Activated naive CD4-positive, alpha-beta T cell treated with anti-CD3 and anti-CD28 coated beads, Interleukin-2, amount 50 U/mL, for 16 hours (primary cell): ENCODE data around the gene CMSS1.

Experiments
- DNase-seq: peaks from one replicate; pipeline ENCODE4 v3.0.0-alpha.2; 2020

The CMSS1 gene

GRCh38 chr3:99910752-99911290, 93.2 kb downstream of the CMSS1 start:
- no peak for DNase-seq

DNA sequence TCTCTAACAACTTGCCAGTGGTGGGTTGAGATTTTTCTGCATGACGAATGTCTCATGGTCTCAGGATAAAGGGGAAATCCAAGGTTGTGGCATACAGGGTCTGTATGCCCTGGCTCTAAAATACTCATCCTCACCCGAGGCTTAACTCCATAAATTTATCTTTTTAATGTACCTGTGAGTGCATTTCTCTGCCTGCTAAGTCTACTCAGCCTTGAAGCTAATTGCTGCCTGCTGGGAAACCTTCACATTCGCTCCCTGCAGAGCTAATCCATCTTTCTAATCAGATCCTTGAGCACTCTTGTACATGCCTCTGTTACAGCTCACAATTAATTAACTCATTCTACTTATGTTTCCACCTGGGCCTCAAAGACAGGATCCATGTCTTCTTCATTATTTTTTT, 93.8 kb downstream of the CMSS1 start:
- no peak for DNase-seq

DNA sequence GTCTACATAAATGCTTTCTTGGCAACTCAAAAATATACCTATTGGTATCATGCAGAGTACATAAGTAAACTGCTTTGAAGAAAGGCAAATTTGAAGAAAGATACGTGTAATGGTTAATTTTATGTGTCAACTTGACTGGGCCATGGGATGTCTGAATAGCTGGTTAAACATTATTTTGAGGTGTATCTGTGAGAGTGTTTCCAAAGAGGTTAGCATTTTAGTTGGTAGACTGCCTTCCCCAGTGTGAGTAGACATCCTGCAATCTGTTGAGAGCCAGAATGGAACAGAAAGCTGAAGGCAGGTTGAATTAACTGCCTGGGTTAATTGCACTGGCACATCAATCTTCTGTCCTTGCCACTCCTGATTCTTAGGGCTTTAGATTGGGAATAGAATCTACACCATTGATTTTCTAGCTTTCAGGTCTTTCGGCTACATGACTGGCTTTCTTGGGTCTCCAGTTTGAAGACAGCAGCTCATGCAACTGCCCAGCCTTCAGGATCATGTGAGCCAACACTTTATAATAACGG, 98.3 kb downstream of the CMSS1 start:
- no peak for DNase-seq

DNA sequence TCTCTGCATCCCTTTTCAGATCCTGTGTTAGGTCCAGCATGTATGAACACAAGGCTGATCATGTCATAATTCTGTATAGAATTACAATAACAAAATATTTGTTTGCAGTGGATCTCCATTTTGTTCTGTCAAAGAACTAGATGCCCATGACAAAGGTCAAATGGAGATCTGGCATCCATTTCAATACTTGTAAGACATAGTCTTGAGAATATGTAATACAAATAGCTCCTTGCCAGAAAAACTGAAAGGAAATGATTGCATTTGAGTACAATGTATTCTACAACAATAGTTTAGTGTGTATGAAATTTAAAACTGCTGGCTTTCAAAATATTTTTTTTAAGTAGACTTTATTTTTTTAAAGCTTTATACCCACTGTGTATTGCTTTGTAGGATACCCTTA, 101.1 kb downstream of the CMSS1 start:
- no peak for DNase-seq

DNA sequence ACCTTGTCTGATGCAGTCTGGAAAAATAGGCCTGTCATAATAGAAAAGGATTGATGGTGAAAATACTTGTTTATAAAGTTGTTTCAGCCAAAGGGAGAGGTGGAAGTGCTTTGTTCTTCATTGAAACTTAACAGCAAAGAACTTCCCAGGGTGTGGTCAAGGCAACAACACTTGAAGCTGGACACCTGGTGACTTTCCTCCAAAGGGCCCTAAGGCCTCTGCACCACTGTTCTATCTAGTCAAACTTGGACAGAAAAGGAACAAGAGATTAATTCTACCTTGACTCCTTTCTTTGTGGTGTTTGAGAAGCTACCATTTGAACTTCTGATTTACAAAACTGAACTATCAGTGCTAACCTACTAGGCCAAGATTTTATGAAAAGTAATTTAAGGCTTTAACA, 102.0 kb downstream of the CMSS1 start:
- no peak for DNase-seq

GRCh38 chr3:99920481-99921376, 103.1 kb downstream of the CMSS1 start:
- no peak for DNase-seq

GRCh38 chr3:99921377-99921695, 103.7 kb downstream of the CMSS1 start:
- DNase-seq = no peak

GRCh38 chr3:99921986-99922385, 104.3 kb downstream of the CMSS1 start:
- no peak for DNase-seq

- DNase-seq = no peak
Measured at GRCh38 chr3:99923873-99924272, 106.2 kb downstream of the CMSS1 start.

DNA sequence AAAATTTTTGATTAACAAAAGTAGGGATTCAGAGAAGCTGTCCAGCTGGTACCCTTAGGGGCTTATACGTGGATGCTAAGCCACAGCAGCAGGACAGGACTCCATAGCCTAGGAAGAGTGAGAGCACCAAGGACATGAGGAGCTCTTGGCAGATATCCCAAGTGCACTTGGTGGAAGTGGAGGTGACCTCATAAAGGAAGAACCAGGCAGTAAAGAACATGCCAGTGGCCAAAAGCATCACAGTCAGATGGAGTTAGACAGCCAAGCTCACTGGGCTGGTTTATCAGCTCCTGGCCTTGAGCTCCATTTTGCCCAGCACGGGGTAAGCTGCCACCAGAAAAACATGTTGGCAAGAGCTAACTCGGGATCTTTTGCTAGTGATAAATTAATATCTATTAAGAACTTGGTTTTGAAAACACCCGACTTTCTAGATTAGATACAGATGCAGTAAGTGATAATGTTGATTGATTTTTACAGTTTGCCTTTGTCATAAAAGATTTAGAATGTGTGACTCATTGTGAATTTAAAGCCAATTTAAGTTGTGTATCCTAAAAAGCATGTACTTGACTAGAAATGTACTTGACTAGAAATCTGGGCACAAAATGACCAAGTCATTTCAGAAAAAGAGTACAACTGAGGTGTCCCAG, 108.0 kb downstream of the CMSS1 start:
- no peak for DNase-seq

DNA sequence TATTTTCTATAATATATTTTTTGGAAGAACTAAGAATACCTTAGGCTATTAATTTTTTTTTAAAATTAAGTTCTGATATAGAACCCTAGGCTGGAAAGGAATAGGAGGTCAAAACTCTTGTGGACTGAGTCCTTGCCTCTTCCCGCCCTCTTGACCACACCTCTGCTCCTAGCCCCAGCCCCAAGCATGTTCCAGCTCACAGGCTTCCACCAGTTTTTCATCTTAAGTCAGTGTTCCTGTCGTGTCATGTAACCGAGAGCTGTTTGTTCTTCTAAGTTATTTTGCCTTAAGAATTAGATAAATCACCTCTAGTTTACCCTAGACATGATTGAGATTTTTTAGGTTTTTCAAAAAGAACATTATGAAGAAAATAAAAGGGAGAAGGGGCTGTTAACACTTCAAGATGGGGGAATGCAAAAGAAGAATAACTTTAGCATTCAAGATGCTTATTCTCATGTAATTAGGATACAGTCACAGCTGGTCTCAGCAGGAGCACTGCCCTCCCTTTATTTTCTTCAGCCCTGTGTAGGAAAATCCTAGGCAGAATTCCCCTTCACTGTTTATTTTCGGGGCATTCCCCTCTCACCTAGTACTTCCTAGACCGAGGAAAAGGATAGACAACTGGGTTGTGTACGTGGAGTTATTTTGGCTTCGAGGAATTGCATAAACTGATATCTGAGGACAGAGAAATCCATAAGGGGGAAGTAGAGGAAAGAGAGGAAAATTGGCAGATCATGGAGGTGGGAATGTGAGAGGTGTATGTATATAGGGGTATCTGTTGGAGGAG, 110.2 kb downstream of the CMSS1 start:
- no peak for DNase-seq

DNA sequence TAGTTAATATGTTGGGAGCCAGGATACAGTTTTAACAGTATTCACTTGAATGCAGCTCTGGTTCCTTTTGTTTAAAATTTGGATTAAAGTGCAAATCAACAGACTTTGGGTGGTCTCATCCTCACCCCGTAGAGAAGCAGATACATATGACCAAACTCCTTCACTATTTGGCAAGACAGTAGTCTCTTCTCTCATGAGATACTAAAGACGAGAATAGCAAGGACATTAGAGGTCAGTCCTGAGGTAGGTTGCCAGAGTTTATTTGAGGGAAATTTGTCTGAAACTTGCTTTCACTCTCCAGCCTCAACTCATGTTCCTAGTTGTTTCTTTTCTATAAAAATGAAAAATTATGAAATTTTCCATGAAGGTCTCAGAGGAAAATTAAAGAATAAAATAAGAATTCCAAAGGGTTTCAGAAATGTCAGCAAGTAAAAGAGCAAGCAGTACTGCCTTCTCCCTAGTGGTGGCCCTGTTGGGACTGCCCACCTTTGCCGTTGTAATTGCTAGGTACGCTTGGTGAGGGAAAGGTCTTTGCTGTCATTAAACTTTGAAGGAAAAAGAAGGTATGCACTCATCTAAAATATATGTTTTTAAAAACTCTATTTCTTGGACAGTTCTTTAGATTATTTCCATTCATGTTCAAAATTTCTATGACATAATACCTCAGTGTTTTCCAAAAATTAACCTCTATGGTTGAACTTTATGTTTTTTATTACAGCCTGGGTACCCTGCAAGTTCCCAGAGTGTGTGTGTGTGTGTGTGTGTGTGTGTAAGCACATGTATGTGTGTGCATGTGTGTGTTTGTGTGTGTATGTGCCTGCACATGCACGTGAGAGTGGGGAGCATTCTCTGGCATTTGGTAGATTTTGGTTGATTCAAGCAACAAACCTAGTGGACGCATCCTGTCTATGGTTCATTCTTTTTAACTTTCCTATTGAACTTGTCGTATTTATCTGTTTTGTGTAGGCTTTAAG, 111.4 kb downstream of the CMSS1 start:
- DNase-seq = no peak

DNA sequence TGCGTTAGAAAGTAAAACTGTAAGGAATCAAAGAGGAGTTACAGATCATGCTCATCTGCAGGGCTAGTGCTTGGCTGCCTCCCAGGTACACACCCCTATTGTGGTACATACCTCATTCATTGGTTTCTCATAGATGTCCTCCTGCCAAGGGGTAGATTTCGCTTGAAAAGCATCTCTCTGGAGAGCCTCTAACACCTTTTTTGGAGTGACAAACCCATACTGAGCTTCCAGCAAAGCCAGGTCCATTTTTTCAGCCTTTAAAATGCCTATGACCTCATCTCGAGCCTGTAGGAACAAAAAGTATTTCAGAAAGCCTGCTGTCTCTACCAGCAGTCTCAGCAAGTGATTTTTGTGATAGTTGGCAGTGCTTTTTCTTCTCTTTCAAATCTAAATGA, 112.1 kb downstream of the CMSS1 start:
- DNase-seq = no peak

DNA sequence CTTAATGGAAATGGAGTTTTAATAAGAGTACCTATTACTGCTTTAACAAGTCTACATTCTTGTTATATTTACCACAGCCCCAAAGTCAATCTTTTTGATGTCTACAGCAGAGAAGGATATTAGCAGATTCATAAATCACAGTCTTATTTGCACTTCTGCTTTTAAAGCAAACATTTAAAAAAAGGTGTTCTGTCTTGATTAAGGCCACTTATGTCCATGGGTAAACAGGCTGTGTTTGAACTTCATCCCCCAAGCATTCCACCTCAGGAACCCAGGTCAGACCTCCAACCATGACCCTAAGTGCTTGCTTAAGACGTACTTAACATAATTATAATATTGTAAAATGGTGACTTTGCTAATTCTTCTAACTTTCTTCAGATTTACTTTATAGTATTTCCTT, 113.4 kb downstream of the CMSS1 start:
- no peak for DNase-seq

DNA sequence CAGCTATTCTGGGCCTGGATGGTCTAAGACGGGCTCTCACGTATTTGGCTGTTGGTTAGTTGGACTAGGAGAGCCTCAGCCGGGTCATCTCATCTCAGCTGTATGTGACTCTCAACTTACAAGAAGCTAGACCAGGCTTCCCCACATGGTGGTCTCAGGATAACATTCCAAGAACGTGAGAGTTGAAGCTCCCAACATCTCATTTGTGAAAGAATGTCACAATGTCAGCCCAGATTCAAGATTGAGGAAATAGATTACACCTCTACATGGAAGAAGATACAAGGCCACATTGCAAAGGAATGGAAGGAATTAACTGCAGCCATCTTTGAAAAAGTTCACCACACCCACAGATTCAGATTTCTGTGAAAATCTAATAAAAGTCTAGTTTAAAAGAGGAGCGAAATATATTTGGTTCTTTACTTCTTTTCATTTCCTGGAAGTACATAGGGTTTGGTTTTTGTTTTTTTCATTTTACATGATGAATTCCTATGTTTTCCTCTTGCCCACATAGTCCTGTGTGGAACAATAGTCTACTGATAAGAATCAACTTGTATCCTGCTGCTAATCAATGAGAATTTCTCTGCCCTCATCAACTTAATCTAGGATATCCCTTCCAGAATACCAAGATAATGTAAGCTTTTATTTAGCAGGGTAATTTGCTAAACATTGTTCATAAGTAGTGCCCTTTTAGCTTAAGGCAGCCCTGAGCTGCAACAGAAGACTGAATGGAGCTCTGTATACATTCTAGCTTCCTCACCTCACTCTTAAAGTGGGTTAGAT, 116.5 kb downstream of the CMSS1 start:
- DNase-seq = no peak

DNA sequence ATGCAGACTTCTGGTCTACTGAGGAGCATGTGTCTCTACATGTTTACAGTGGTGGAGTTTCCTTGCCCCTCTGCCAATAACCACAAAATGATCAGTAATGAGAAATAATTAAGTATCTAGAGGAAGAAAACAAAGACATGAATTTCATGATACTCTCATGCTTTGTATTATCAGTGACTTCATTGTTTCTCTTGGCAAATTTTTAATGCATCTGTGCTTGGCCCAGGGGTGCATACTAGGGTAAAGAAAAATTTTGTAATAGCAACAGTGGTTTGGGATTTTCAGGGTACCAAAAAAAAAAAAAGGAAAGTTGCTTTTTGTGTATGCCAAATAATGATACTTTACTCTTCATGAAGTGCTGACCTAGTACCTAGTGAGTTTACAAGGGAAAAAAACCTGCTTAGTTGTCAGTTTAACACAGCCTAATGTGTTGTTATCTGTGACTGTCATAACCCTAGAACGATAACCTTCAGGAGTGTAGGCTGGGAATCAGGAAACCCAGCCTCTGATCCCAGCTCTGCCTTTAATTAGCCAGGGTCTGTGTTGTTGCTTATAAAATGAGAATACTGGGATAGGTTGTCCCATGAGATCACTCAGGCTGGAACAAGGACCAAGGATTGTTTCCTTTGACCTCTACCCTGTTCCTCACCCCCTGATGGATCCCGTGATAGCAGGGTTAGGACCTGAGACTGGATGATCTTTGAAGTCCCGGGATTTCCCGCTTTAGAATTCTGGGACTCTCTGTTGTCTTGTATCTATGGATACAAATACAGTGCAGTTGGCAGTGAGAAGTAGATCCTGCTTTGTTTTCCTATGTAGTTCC, 117.5 kb downstream of the CMSS1 start:
- DNase-seq = no peak

DNA sequence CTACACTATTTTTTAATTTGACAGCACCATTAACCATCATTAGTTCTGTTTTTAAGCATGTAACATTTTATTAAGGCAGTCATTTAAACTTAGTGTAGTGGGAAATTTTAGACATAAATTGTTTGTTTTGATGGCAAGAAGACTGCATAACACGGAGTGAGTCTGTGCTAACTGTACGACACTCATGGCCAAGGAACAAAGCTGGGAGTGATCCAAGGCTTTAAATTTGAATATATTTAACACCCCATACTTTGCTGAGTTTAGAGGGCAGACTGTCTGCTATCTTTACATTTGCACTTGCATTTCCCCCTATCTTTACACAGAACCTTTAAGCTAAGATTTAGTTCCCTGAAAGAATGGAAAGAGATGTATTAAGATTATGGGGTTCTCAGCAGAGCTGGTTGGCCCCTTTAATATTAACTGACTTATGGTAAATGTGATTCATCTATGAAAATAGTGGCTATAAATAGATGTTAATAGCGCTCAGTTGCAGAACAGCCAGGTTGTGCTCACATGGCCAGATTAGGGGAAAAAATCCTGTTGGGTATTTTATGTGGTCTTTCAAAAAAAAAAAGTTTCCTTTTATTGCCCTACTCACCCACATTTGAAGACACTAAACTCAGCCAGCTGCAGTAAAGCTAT, 120.7 kb downstream of the CMSS1 start:
- no peak for DNase-seq

GRCh38 chr3:99939876-99940275, 122.2 kb downstream of the CMSS1 start:
- no peak for DNase-seq

GRCh38 chr3:99940350-99940749, 122.7 kb downstream of the CMSS1 start:
- no peak for DNase-seq

GRCh38 chr3:99941211-99941610, 123.5 kb downstream of the CMSS1 start:
- no peak for DNase-seq
